Fibroblast of the aortic adventitia (primary cell): ENCODE data around the gene LRRC36. TPM values are rescaled to one million over a fixed set of nuclear protein-coding genes. Genes with fewer than 3 reads are reported as not detected.

Source experiments
- DNase-seq: peaks from one replicate; pipeline ENCODE4 v3.0.0-alpha.2; 2010; ENCODE audit warnings: low read depth
- H3K4me3 ChIP-seq: 2 replicates; pipeline ENCODE4 v1.5.1; 2011; ENCODE audit warnings: low read depth, mild to moderate bottlenecking, control low read depth, low read length, moderate library complexity
- CTCF ChIP-seq: IDR thresholded peaks from 2 replicates; pipeline ENCODE4 v1.5.1; 2011; ENCODE audit warnings: mild to moderate bottlenecking, low read length, control low read depth, inconsistent platforms; ENCODE audit not compliant: insufficient read depth
- small RNA-seq: library from RNA; depleted of rRNA; stranded (forward); fragments of <200 nt; gene quantifications from one replicate; pipeline ENCODE3, GENCODE V24; 2012
- total RNA-seq: library from RNA; depleted of rRNA; stranded (reverse); fragments of >200 nt; gene quantifications from 2 replicates; pipeline ENCODE4 v1.2.3, GENCODE V29; 2012; ENCODE audit warnings: low replicate concordance

The LRRC36 gene
- total RNA-seq, 1 donor, result not detected

GRCh38 chr16:67430504-67430976, 103.9 kb downstream of the LRRC36 start:
- no peak for TF ChIP-seq CTCF
- H3K4me3 ChIP-seq, result peak overlapping the region; percentile 35
- DNase-seq, result no peak

GRCh38 chr16:67430977-67431774, 104.6 kb downstream of the LRRC36 start, which contains the start of gene HSD11B2:
TSS of gene HSD11B2 (plus strand) at chr16:67431121. CDS start at chr16:67431249, 128 bp downstream.
- no peak for DNase-seq
- TF ChIP-seq CTCF, result no peak
- H3K4me3 ChIP-seq, result peak within 1 kb of the TSS; percentile 35

- no peak for TF ChIP-seq CTCF
- H3K4me3 ChIP-seq, result no peak overlapping the region
- no peak for DNase-seq
Measured at GRCh38 chr16:67431775-67432505, 105.3 kb downstream of the LRRC36 start.

GRCh38 chr16:67432506-67432890, 105.9 kb downstream of the LRRC36 start:
- TF ChIP-seq CTCF, result no peak
- H3K4me3 ChIP-seq, result no peak overlapping the region
- DNase-seq, result no peak

- TF ChIP-seq CTCF, result no peak
- DNase-seq, result no peak
- H3K4me3 ChIP-seq, result no peak overlapping the region
Measured at GRCh38 chr16:67433131-67433719, 106.6 kb downstream of the LRRC36 start.

Small RNAs within 50 kb of the gene (small RNA-seq; reads per million reads assigned to genes)
- gene RNU1-123P, result not detected

Other genes with a start within 250 kb of the LRRC36 start
- gene PHAF1, start 216.9 kb upstream of the LRRC36 start, total RNA-seq, result 2.9 and 15.9 TPM in 2 replicates
- gene B3GNT9, start 175.8 kb upstream of the LRRC36 start, total RNA-seq, result 37.0 and 42.4 TPM in 2 replicates
- gene TRADD, start 166.9 kb upstream of the LRRC36 start, total RNA-seq, result 12.3 and 29.1 TPM in 2 replicates
- 11.3 and 29.7 TPM in 2 replicates for gene FBXL8, start 166.9 kb upstream of the LRRC36 start, total RNA-seq
- gene HSF4, start 162.1 kb upstream of the LRRC36 start, total RNA-seq, result 6.4 and 17.9 TPM in 2 replicates
- 10.1 and 27.1 TPM in 2 replicates for gene NOL3, start 156.3 kb upstream of the LRRC36 start, total RNA-seq
- gene MATCAP1, start 142.9 kb upstream of the LRRC36 start, total RNA-seq, result 8.6 and 9.9 TPM in 2 replicates
- 0.98 TPM in 1 of 2 replicates, not detected in the other for gene EXOC3L1, start 136.7 kb upstream of the LRRC36 start, total RNA-seq
- gene E2F4, start 134.7 kb upstream of the LRRC36 start, total RNA-seq, result 31.9 and 47.5 TPM in 2 replicates
- 0.09 and 0.33 TPM in 2 replicates for gene ELMO3, start 127.7 kb upstream of the LRRC36 start, total RNA-seq
- gene TMEM208, start 99.7 kb upstream of the LRRC36 start, total RNA-seq, result 21.8 and 24.3 TPM in 2 replicates
- gene FHOD1, start 79.3 kb upstream of the LRRC36 start, total RNA-seq, result 14.1 and 19.7 TPM in 2 replicates
- gene SLC9A5, start 77.8 kb upstream of the LRRC36 start, total RNA-seq, result 0.65 and 1.4 TPM in 2 replicates
- 13.3 and 24.3 TPM in 2 replicates for gene PLEKHG4, start 47.3 kb upstream of the LRRC36 start, total RNA-seq
- not detected in 2 replicates for gene KCTD19, start 74 bp upstream of the LRRC36 start, total RNA-seq
- gene TPPP3, start 66.7 kb downstream of the LRRC36 start, total RNA-seq, result 0.74 and 0.99 TPM in 2 replicates
- gene ZDHHC1, start 89.7 kb downstream of the LRRC36 start, total RNA-seq, result 7.1 and 7.6 TPM in 2 replicates
- not detected in 2 replicates for gene HSD11B2, start 104.3 kb downstream of the LRRC36 start, total RNA-seq
- 47.8 and 114 TPM in 2 replicates for gene ATP6V0D1, start 154.3 kb downstream of the LRRC36 start, total RNA-seq
- not detected in 2 replicates for gene AGRP, start 156.7 kb downstream of the LRRC36 start, total RNA-seq
- 29.3 and 64.7 TPM in 2 replicates for gene RIPOR1, start 202.0 kb downstream of the LRRC36 start, total RNA-seq
- 22.1 and 34.3 TPM in 2 replicates for gene CTCF, start 235.7 kb downstream of the LRRC36 start, total RNA-seq